Stimulated activated CD8-positive, alpha-beta memory T cell treated with anti-CD3 and anti-CD28 coated beads, Interleukin-4, amount 100 ng/mL, for 1 hour (primary cell): ENCODE measurements around the gene MAD1L1.

Source experiments
- DNase-seq, 2 donors: peaks; one replicate each; pipeline ENCODE4 v3.0.0-alpha.2; 2020; ENCODE audit warnings: low read depth in 2 of 2, low spot score in 1 of 2

The MAD1L1 gene

DNA sequence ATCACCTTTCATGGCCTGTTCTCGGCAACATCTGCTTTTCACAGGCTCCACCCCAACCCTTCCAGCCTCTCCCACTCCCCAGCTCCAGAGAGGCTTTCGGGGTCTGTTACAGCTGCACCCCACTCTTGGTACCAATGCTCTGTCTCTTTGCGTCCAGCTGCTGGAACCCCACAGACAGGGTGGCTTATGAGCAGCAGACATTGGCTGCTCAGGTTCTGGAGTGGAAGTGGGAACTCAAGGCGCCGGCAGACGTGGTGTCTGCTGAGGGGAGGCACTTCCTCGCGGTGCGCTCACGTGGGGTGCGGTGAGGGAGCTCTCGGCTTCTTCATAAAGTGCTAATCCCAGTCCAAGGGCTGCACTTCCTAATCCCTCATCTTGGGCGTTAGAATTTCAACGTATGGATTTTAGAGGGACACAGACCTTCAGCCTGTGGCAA is 377.0 kb downstream of the MAD1L1 start:
- DNase-seq = no peak

DNA sequence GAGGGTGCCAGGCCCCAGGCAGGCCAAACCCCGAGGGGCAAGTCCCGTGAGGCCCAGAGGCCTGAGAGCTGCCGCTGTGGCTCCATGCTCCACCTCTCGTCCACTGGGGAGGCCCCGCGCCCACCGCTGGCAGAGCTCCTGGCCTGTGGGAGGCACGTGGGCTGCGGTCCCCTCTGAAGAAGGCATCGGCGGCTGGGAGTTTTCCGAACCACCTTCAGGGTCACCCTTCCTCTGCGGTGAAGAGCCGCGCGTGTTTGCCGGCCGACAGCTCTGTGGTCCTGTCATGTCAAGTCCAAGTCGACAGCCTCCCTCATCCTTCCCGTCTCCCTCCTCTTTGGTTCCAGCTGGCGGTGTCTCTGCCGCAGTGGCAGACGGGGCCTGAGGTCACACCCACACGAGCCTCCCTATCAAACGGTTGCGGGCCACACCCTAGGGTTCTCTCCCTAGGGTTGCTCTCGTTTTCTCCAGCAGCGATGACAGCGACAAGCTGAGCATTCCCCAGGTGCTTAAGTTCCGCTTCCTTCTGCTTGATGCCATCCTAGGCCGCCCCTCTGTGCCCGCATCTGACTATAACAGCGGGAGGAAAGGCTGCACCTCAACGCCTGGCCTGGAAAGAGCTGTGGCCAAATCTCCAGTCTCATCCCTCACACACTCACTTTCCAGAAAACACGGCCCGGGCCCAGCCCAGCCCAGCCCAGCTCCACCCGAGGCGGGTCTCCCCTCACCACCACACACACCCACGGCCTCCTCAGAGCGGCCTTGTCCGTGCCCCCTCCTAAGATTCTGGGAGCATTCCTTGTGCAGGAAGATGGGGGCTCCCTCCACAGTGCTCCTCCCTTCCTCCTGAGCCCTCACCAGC is 377.6 kb downstream of the MAD1L1 start:
- DNase-seq = no peak

DNA sequence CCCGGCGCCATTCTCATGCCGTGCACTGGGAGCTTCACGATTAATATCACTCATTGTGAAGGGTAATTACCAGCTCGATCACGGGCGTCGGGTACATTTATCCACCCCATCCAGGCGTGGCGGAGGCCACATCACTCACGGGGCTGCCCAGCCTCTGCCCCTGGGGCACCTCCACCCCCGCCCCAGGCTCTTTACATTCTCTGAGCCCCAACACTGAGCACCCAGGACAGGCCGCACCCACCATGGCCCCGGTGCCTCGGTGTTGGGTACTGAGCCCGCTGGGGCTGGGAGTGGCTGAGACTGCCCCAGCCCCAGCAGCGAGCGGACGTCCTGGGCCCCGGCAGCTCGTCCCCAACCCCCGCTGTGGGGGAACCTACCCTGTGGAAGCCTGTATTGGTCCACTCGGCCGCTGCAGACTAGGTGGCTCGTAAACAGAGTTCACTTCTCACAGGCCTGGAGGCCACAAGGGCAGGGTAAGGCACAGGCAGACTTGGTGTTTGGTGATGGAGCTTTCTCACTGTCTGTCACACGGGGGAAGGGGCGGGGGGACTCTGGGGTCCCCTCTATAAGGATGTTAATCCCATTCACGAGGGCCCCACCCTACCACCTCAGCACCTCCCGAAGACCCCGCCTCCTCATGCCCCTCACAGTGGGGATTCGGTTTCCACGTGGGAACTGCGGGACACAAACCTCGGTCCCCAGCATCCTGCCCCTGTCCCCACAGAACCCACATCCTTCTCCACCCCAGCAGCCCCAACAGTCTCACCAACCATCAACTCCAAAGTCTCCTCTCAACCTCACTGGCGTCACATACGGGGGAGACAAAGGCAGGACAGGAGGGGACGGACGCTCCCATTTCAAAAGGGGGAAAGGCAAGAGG is 378.5 kb downstream of the MAD1L1 start:
- no peak for DNase-seq

DNA sequence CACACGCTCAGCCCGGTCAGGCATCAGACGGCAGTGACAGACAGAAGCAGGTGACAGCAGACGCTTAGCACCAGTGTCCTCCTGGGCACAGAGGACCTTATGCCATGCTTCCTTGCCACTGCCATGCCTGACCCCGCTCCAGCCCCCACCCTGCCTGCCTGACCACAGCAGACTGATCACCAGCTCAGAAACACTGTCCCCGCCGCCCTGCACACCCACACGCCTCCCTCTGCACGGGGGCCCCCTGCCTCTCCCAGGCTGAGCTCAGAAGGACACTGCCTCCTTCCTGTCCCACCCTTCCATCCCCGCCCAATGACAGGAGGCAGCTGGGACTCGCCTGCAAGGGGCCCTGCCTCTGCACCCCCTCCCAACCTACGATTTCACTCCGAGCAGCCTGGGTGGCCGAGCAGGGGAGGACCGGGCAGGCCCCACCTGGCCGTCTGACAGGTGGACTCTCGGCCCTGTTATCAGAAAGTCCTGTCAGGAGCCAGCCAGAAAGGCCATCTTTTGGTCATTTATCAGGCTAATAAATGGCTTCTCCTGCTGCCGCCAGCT is 379.2 kb downstream of the MAD1L1 start:
- no peak for DNase-seq

DNA sequence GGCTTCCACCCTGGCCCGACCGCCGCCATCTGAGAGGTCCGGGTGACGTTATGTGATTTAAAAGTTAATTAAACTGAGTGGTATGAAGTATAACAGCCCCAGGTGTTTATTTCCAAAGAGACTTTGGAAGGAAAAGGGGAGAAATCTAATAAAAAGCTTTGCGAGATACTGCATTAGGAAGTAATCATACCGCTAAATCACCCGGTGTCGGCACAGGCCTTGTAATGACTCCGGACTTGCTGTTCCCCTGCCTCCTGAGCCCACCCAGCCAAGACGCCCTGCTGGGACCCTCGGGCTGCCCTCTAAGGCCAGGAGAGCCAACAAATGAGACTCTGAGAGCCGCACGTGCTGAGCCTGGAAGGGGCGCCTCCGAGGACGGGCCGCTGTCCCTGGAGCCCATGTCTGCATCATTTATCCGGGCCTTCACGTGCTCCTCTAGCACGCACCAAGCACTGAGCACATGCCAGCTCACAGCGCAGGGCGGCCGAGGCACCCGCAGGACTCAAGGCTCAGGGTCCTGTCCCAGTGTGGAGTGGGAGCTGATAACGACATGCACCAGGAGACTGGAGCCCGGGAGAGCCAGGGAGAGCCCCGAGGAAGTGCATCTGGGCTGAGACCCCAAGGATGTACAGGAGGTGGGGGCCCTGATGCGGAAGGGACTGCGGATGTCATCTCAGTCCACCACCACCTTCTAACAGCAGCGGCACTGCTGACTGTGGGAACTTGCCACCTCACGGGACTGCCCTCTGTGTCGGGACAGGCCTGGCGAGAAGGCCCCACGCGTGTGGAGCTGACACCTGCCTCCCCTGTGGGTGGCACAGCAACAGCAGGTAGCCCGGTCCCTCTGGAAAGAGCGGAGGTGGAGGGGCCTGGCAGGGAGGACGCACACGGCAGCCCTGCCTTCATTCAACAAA is 380.0 kb downstream of the MAD1L1 start:
- no peak for DNase-seq

DNA sequence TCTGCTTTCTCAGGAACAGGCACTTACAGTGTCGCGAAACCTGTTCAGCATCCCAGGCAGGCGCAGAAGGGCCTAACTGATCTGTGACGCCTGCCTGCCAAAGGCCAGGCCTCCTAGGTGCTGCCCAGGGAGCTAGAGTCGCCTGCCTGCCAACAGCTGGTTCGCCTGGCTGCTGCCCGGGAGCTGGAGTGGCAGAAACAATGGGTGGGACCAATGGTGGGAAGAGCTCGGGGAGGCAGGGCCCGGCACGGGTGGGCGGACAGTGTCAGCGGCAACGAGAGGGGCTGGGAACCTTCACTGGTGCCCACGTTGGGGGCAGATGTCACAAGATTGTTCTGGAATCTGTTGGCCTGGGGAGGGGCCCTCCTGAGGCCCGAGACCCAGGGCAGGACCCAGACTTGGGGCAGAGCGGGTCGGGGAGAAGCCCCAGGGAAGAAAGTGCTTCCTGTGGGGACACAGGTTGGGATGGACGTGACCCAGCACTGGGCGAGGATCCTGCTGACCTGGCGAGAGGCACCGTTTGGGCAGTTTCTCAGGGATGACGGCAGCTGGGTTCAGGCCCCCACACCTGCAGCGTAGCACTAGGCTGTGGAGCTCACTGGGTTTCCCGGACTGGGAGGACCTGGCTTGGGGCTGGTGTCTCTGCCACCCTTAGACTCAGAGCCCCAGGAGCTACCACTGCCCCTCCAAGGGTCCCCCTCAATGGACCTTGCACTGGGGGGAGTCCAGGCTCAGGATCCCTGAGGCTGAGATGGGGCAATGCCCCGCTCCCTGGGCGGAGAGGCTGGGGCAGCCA is 380.8 kb downstream of the MAD1L1 start:
- no peak for DNase-seq

DNA sequence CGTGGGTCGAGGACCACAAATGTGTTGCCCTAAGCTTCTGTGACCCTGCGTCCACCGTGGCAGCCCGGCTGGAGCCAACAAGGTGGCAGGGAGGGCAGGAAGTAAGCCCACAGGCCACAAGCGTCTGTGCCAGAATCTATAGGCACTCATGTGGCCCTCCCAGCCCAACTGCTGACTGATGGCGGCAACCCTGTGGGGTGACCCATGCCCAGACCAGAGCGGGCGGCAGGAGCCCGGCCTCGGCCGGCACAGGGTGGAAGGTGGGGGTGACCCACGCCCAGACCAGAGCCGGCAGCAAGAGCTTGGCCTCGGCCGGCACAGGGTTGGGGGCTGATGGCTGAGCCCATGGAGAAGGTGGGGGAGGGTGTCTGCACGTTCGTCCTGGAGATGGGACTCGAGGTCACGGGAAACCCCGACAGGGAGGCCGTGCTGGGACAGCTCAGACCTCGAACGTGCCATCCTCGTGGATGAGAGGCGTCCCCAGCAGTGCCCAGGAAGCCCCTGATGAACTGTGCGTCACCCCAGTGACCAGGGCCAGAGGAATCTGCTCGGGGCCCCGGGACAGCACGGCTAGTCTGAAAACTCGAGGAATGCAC is 381.7 kb downstream of the MAD1L1 start:
- no peak for DNase-seq

DNA sequence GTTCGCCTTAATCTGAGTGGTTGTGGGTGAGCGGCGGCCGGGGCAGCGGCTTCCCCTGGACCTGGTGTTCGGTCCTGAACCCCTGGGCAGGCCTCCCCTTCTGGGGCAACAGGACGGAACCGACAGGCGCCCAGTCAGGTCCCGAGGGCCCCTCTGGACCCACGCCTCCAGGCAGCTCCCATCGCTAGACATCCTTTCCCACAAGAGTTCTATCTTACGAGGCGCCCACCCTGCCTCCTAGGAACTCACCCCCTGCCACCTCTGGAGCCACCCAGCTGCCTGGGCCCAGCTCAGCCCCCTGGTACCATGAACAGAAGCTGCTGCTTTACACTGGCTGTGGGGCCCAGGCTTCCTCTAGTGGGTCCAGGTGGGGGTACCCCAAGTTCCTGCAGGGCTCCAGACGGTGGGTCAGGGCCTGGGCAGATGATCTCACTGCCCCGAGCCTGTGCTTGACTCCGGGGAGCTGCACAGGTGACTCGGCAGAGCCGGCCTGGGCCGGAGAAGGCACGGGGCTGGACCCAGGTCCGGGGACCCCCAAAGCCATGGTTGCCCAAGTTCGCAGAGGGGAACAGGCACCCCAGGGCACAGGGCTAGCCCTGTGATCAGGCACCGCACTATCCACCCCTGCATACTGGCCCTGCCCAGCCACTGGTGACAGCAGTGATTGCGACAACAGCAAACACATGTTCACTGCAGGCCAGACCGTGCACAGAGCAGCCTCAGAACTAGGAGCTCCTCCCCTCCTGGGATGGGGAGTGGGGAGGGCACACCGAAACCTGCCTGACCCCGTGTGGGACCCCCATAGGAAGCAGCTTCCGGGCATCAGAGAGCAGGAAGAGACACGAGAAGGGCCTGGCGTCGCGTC is 382.4 kb downstream of the MAD1L1 start:
- no peak for DNase-seq

DNA sequence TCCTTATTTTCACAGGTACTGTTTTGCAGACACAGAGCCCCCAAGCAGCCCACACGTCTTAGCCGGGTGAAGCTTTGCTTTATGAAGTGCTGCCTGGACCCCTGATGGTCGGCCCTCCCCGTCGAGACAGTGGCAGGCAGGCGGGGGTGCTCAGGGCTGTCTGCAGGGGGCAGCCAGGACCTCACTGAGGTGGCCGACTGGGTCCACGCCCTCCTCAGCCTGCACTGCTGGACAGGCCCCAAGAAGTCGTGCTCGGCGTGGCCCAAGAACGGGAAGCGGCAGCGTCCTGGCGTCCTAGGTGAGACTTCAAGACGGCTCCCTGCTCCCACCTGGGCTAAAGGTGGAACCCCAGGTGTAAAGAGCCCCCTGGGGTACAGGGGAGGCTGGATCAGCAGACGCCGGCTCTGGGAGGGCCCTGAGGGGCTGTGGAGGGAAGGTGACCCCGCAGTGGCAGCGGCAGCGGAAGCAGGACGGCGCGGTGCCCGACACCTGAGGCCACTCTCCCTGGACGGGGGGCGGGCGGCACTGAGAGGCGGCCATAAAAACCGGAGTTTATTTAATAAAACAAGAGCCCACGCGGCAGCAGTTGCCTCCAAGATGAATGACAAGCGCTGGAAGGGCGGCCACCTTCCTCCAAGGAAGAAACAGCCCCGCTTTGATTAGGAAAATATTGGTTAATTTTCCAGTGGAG is 383.2 kb downstream of the MAD1L1 start:
- no peak for DNase-seq

DNA sequence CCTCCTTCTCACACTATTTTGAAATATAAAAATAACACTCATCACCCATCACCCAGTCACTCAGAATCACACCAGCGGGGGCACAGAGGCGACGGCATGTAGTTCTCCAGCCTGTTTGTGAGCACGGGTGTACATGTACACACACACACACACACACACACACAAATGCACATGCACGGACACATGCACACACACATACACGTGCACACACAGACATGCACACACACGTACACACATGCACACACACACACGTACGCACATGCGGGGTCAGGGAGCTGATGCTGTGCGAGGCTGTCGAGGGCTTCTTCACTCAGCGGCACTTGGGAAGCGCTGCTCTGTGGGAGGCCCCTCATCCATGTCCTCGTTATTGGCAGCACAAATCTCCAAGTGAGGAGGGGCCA is 383.8 kb downstream of the MAD1L1 start:
- no peak for DNase-seq

DNA sequence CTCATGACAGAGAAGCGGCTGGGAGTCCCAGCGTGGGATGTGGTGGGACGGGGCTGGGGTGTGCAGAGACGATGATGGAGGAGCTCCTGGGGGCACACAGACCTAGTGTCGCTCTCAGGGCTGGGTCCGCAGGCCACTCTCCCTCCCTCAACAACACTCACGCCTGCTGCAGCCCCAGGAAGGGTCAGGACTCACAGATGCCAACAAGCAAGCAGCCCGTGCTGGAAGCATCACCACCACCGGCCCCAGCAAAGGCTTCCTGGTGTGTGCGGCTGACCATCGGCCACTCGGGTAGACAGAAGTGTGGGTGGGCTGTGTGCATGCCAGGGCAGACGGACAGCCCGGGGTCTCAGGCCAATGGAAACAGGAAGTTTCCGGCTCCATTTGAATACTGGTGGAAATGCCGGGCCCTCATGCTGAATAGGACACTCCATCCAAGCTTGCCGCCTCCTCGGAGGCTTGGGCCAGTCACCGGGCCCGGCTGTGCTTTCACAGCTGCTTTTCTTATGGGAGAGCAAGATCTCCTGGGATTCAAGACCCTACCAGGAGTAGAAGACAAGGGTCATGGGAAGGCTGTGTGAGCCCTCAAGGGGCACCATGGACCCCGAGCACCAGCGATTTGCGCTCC is 384.6 kb downstream of the MAD1L1 start:
- no peak for DNase-seq

DNA sequence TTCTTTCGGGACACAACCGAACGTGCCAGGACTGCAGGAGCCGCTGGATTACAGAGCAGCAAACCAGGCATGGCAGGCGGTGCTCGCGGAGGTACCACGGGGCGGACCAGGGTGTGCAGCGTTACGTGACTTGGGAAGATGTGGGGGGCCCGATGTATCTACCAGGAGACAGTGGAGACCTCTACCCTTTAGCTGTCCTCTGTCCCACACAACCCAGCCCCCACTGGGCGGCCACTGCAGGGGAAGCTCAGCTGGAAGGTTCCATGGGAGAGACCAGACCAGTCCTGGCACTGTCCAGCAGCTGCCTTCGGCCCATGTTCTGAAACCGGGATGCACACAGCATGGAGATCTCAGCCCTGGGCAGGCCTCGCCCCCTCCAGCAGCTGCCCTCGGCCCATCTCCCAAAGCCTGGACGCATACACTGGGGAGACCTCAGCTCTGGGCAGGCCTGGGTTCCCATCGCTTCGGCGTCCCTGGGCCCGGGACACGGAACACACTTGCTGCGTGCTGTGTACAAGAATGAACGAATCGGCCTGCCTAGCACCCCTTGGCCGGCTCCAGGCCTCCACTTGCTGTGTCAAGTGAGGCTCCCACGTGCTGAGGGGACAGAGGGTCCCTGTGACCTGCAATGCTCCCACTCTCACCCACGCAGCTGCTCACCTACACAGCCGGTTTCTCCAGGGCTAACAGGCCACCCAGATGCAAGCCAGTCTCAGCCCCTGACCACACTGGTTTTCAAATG is 385.3 kb downstream of the MAD1L1 start:
- DNase-seq = no peak

DNA sequence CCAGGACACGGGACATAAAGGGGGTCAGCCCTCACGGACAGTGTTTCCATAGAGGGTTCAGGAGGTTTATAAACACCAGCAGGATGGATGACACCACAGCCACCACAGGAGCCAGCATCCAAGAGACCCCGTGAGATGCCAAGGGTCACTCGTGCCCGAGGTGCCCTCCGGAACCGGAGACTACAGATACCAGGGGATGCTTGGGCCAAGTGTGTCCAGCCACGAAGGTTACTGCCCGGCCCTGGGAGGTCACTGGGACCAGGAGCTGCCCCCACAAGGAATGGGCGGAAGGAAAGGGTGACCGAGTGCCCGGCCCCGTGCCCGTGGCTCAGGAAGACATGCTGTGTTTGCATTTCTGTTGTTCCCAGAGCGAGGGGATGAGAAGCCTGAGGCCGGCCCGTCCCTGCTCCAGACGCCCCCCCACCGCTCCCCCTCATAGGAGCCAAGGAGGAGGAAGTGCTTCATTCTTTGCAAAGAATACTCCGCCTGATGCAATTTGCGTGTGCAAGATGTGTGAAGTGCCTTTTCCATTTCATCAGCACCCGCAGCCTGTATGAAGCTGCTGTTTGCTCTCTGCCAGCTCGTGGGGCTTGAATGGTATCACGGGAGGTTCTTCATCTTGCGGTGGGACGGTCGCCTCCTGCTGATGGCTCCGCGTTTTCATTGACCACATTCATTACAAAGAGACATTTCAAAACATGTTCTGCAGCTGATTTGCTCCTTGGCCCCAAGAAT is 386.2 kb downstream of the MAD1L1 start:
- no peak for DNase-seq

DNA sequence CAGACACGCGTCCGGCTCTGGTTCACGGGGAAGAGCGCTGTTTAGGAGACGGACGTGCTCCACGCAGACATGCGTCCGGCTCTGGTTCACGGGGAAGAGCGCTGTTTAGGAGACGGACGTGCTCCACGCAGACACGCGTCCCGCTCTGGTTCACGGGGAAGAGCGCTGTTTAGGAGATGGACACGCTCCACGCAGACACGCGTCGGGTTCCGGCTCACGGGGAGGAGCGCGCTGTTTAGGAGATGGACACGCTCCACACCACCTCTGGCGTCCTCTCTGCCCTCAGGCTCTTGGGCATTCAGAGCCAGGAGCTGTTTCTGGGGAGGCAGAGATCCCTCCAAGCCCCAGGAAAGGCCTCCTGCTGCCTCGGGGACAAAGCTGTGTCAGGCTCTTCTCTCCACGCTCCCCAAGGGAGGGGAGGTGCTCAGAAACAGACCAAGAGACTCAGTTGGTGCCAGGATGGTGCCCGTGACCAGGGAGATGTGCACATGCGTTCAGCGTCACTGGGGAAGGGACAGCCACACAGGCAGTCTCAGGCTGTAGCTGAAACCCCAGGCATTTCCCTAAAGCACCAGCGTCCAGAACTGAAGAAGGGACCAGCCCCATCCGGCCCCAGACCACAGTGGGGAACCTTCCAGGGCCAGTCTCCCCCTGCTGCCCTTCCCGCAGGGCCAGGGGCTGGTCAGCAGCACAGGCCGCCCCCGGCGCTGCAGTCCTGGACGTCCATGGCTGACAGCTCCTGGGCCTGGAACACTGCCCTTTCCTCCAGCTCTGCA is 387.0 kb downstream of the MAD1L1 start:
- DNase-seq = no peak

DNA sequence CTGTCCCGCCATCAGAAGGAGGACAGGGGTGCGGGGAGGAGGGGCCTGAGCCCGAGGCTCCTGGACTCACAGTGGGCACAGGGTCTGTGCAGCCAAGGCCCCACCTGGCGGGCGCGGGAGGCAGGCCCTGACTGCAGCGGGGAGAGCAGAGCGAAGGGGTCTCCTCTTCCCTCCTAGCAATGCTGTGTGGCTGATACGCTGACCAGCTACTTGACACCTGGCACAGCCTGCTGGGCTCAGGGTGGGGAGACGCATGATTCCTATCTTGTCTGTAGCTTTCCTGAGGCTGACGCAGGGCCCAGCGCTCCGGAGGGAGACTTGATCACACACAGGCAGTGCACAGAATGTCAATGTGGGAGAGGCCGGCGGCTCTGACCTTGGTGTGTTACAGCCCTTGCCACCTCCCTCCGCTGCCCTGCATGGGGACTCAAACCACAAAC is 387.8 kb downstream of the MAD1L1 start:
- no peak for DNase-seq
